ENCODE data around the gene TMEM92.

DNA sequence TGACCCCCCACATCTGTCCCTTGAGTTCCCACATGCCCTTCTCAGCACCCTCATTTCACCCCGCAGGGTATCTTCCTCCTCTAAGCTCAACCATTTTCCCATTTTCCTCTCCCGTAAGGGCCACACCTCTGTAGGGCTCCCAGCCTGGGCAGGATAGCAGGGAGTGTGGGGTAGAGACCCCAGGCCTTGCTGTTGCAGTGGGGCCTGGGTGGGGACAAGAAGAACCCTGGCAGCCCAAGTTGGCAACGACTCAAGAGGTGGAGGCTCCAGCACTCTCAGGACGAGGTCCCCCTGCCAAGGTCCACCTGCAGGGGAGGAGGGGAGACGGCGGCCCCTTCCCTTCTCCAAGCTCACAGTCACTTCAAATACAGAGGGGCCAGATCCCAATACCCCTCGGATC lies 2.0 kb upstream of the TMEM92 start:
- TF ChIP-seq, protein P1, sequence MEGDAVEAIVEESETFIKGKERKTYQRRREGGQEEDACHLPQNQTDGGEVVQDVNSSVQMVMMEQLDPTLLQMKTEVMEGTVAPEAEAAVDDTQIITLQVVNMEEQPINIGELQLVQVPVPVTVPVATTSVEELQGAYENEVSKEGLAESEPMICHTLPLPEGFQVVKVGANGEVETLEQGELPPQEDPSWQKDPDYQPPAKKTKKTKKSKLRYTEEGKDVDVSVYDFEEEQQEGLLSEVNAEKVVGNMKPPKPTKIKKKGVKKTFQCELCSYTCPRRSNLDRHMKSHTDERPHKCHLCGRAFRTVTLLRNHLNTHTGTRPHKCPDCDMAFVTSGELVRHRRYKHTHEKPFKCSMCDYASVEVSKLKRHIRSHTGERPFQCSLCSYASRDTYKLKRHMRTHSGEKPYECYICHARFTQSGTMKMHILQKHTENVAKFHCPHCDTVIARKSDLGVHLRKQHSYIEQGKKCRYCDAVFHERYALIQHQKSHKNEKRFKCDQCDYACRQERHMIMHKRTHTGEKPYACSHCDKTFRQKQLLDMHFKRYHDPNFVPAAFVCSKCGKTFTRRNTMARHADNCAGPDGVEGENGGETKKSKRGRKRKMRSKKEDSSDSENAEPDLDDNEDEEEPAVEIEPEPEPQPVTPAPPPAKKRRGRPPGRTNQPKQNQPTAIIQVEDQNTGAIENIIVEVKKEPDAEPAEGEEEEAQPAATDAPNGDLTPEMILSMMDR (optimal IDR thresholded peaks at IDR 0.05 in 1 of 3, IDR thresholded peaks at IDR 0.05 in 1 of 3, conservative IDR thresholded peaks at IDR 0.05 in 1 of 3; ENCODE audit: extremely low read depth in 1 of 3, insufficient read depth in 2 of 3, low read length in 3 of 3), result no peak
- no peak for TF ChIP-seq EZH2 (IDR thresholded peaks at IDR 0.05; ENCODE audit: low read length)

Data from keratinocyte (primary cell).